ENCODE results near the gene GMFB. TPM values are rescaled to one million over a fixed set of nuclear protein-coding genes. Genes with fewer than 3 reads are reported as not detected.

The GMFB gene
- total RNA-seq, 1 donor from 2014 or later: 113 TPM

- DNase-seq: no peak
Measured at GRCh38 chr14:54425068-54425467, 63.7 kb downstream of the GMFB start.

Other genes starting within 250 kb of the GMFB start
- gene CDKN3, start 92.0 kb downstream of the GMFB start, total RNA-seq: 34.4 and 83.6 TPM in 2 replicates
- 156 and 160 TPM in 2 replicates for gene CNIH1, start 47.6 kb downstream of the GMFB start, total RNA-seq
- gene CGRRF1, start 20.9 kb upstream of the GMFB start, total RNA-seq: 13.2 and 20.8 TPM in 2 replicates
- gene SAMD4A, start 78.1 kb upstream of the GMFB start, total RNA-seq: 44.2 and 57.2 TPM in 2 replicates